Stimulated activated effector memory CD8-positive, alpha-beta T cell treated with anti-CD3 and anti-CD28 coated beads, Interleukin-12 subunit alpha, Interleukin-12 subunit beta, amount 100 ng/mL, for 72 hours (primary cell): Measurements from ENCODE around the gene UXT.

Experiments used
- ATAC-seq: fragments of 150-1000 bp; cut with Tn5 transposase; 2 replicates; pipeline ENCODE4 v1.10.0; 2021
- DNase-seq, 2 donors: peaks; one replicate each; pipeline ENCODE4 v3.0.0; 2021 to 2022; ENCODE audit warnings: low spot score in 2 of 2
- H3K27ac Mint-ChIP-seq: one replicate; pipeline ENCODE4 v1.8.0; 2022; ENCODE audit warnings: mild to moderate bottlenecking, mixed read lengths
- H3K36me3 Mint-ChIP-seq: one replicate; pipeline ENCODE4 v1.8.0; 2022; ENCODE audit warnings: mild to moderate bottlenecking, mixed read lengths
- H3K4me1 Mint-ChIP-seq: one replicate; pipeline ENCODE4 v1.8.0; 2022; ENCODE audit warnings: mixed read lengths
- H3K4me3 Mint-ChIP-seq: one replicate; pipeline ENCODE4 v1.8.0; 2022; ENCODE audit warnings: mild to moderate bottlenecking, mixed read lengths
- H3K9me3 Mint-ChIP-seq: one replicate; pipeline ENCODE4 v1.8.0; 2022; ENCODE audit warnings: mixed read lengths

Gene UXT

GRCh38 chrX:47661539-47661938, 2.6 kb upstream of the UXT start:
- Mint-ChIP-seq H3K9me3 (no peaks in the 10 kb centered on the region), H3K4me1 (peaks cover 29% of the 10 kb centered on the region), H3K4me3 (no peak overlapping the region), H3K27ac (no peak overlapping the region), H3K36me3 (peaks cover 25% of the 10 kb centered on the region)
- DNase-seq = peak in 1 of 2 donors; percentile 23
- ATAC-seq = no peak

GRCh38 chrX:47659421-47659726, 394 bp upstream of the UXT start:
- Mint-ChIP-seq H3K27ac (peak overlapping the region; percentile 98), H3K4me1 (peaks cover 35% of the 10 kb centered on the region), H3K4me3 (peak overlapping the region; percentile 78), H3K9me3 (no peaks in the 10 kb centered on the region), H3K36me3 (peaks cover 47% of the 10 kb centered on the region)
- no peak for DNase-seq
- ATAC-seq = no peak

DNA sequence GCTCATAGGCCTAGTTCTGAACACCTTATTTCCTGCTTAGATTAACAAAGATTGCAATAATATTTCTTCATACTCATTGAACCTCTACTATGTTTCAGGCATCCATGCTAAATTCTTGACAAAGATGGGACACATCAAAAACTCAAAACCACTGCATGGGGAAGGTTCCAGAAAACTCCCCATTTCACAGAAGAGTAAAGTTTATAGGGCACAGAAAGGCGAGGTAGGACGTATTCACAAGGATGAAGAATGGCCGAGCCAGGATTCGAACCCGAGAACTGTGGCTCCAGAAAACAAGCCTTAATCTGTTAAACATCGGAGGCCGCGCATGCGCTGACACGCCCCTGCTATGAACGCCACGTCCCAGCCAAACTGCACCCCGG, 688 bp downstream of the UXT start:
- Mint-ChIP-seq H3K4me3 (peak overlapping the region; percentile 78), H3K4me1 (peaks cover 33% of the 10 kb centered on the region), H3K9me3 (no peaks in the 10 kb centered on the region), H3K36me3 (peaks cover 57% of the 10 kb centered on the region), H3K27ac (peak overlapping the region; percentile 98)
- no peak for ATAC-seq
- no peak for DNase-seq

DNA sequence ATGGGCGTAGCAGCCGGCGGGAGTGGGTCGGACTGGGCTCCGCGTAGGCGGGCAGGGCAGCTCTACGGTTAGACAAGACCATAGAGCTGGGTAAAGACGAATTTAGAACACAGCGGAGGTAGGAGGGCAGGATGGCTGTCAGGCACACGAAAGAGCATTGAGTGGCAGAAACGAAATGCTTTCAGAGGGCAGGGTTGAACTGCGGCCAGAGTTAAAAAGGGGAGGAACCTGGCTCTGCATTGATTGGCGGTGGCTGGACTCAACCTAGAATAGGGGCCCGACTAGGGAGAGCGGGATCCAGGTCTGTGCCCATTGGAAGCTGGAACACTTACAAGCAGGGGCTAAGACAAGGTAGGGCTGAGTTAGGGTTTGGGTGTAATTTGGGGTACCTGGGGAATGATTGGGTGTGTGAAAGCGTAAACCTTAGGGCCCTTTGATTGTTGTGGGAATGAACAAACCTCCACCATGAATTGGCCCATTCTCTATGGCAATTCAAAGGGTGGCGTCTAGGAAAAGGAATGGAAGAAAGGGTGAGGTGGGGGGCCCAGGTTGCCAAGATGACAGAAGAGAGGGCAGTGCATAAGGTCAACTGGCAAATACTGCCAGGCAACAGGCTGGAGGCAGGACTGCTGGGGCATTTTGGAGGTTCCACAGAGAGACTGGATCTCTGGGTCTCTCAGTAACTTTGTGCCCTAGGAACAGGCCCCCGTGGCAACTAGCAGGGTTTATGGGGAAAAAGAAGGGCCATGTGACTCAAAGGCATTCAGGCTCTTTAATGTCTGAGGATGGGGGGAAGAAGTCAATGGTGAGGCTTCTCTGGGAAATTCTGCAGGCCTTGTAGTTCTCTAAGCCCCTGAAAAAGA, 7.7 kb downstream of the UXT start:
- no peaks in the 10 kb centered on the region for H3K9me3 Mint-ChIP-seq
- DNase-seq (no peak), ATAC-seq (no peak)
- H3K4me1 Mint-ChIP-seq = peaks cover 66% of the 10 kb centered on the region
- peak overlapping the region; percentile 91 for H3K27ac Mint-ChIP-seq
- peaks cover 92% of the 10 kb centered on the region for H3K36me3 Mint-ChIP-seq
- peak overlapping the region; percentile 84 for H3K4me3 Mint-ChIP-seq

- peak; percentile 56 to 88 for DNase-seq
- H3K36me3 Mint-ChIP-seq = peaks cover 92% of the 10 kb centered on the region
- peak; percentile 96 for ATAC-seq
- H3K9me3 Mint-ChIP-seq = no peaks in the 10 kb centered on the region
- peak within 1 kb of the TSS; percentile 84 for H3K4me3 Mint-ChIP-seq
- peaks cover 65% of the 10 kb centered on the region for H3K4me1 Mint-ChIP-seq
- H3K27ac Mint-ChIP-seq = peak within 1 kb of the TSS; percentile 91
These were observed 8.6 kb downstream of the UXT start, which contains the start of gene ELK1 for GRCh38 chrX:47650164-47651042. Gene ELK1, minus strand, starts transcription at chrX:47650563. Its CDS starts 9,122 bp downstream, at chrX:47641441.

DNA sequence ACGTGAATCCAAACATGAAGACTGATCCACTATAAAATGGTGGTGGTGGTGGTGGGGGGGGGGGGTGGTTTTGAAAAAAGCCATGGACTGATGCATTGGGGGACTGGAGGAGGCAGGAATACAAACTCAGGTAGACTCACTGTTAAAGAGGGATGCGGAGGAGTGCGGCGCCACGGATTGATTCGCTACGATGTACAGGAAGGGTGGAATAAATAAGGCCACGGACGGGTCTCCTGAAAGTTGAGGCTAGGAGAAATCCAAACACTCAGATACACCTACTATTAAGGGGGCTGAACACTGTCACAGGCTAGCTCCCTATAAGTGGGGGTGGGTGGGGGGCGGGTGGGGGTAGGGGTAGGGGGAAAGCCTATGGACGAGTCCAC, 9.2 kb downstream of the UXT start:
- Mint-ChIP-seq H3K4me1 (peaks cover 70% of the 10 kb centered on the region), H3K4me3 (peak overlapping the region; percentile 84), H3K27ac (peak overlapping the region; percentile 91), H3K36me3 (peaks cover 89% of the 10 kb centered on the region), H3K9me3 (no peaks in the 10 kb centered on the region)
- ATAC-seq (no peak), DNase-seq (no peak)

- H3K36me3 Mint-ChIP-seq = peaks cover 89% of the 10 kb centered on the region
- DNase-seq = no peak
- H3K9me3 Mint-ChIP-seq = no peaks in the 10 kb centered on the region
- peaks cover 75% of the 10 kb centered on the region for H3K4me1 Mint-ChIP-seq
- peak overlapping the region; percentile 91 for H3K27ac Mint-ChIP-seq
- peak overlapping the region; percentile 84 for H3K4me3 Mint-ChIP-seq
- no peak for ATAC-seq
These were observed 9.7 kb downstream of the UXT start for GRCh38 chrX:47649271-47649670.

- DNase-seq (no peak), ATAC-seq (no peak)
- Mint-ChIP-seq H3K4me1 (peaks cover 77% of the 10 kb centered on the region), H3K9me3 (no peaks in the 10 kb centered on the region), H3K4me3 (peak overlapping the region; percentile 84), H3K27ac (peak overlapping the region; percentile 91), H3K36me3 (peaks cover 89% of the 10 kb centered on the region)
These were observed 10.6 kb downstream of the UXT start for GRCh38 chrX:47648376-47648775.

DNA sequence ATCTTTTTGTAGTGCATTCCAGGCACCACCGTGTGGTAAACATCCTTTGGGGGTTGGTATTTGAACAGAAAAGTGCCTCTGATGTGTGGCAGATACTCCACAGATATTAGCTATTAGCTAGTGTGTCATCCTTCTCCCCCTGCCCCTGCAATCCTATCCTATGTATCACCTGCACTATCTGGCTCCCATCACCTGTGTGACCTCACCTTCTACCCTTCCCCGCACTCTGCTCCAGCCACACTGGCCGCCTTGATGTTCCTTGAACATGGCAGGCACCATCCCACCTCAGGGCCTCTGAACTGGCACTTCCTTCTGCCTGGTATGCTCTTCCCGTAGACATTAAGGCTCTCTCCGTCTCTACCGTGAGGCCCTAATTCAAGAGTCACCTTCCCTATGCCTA, 12.3 kb downstream of the UXT start:
- Mint-ChIP-seq H3K4me3 (no peak overlapping the region), H3K9me3 (no peaks in the 10 kb centered on the region), H3K36me3 (peaks cover 77% of the 10 kb centered on the region), H3K4me1 (peaks cover 62% of the 10 kb centered on the region), H3K27ac (peak overlapping the region; percentile 69)
- no peak for ATAC-seq
- DNase-seq = no peak

- H3K4me1 Mint-ChIP-seq = peaks cover 51% of the 10 kb centered on the region
- no peak overlapping the region for H3K27ac Mint-ChIP-seq
- ATAC-seq = no peak
- DNase-seq = no peak
- peaks cover 66% of the 10 kb centered on the region for H3K36me3 Mint-ChIP-seq
- H3K4me3 Mint-ChIP-seq = no peak overlapping the region
- no peaks in the 10 kb centered on the region for H3K9me3 Mint-ChIP-seq
These were observed 13.4 kb downstream of the UXT start for GRCh38 chrX:47645530-47645929.

DNA sequence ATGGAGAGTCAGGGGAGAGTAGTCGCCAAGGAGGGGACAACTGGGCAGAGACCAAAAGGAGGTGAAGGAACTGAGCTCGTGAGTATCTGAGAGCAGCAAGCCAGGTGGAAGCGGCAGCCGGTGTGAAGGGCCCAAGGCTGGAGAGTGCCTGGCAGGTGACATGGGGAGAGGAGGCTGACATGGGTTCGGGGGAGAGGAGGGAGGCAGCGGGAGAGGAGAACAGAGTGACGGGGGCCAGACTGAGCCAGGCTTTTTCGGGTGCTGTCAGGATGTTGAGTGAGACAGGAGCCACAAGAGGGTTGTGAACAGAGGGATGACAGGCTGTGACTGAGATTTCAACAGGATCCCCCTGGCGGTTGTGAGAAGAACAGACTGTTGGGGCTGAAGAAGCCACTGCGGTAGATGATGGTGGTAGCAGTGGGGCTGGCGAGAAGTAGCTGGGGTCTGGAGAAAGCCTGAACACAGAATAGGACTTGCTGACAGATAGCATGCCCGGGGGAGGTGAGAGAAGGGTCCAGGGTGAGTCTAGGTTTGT, 14.4 kb downstream of the UXT start:
- H3K27ac Mint-ChIP-seq = no peak overlapping the region
- peak overlapping the region; percentile 4 for H3K4me3 Mint-ChIP-seq
- no peak for DNase-seq
- H3K36me3 Mint-ChIP-seq = peaks cover 63% of the 10 kb centered on the region
- H3K4me1 Mint-ChIP-seq = peaks cover 49% of the 10 kb centered on the region
- H3K9me3 Mint-ChIP-seq = no peaks in the 10 kb centered on the region
- ATAC-seq = peak; percentile 46

DNA sequence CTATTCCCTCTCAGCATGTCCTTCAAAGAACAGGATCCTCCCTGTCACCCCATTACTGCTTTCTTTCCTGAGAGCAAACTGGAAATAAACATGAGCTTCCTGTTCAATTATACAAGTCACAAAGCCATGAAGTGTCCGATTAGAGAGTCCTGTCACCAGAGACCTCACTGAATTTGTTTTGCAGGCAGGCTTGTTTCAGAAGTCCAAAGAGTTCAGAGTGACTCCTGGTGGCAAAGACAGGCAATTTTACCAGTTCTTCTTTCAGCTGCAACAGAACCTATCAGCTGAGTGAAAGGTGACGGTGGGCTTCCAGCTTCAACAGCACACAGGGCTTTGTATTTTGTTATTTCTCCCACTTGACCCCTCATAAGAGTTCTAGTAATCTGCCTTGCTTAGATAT, 15.1 kb downstream of the UXT start:
- Mint-ChIP-seq H3K4me1 (peaks cover 42% of the 10 kb centered on the region), H3K27ac (no peak overlapping the region), H3K4me3 (no peak overlapping the region), H3K9me3 (no peaks in the 10 kb centered on the region), H3K36me3 (peaks cover 58% of the 10 kb centered on the region)
- DNase-seq = no peak
- no peak for ATAC-seq

- DNase-seq = no peak
- Mint-ChIP-seq H3K36me3 (peaks cover 10% of the 10 kb centered on the region), H3K4me3 (no peak overlapping the region), H3K27ac (no peak overlapping the region), H3K4me1 (peaks cover 6% of the 10 kb centered on the region), H3K9me3 (no peaks in the 10 kb centered on the region)
- no peak for ATAC-seq
These were observed 20.2 kb downstream of the UXT start for GRCh38 chrX:47638816-47639215.

DNA sequence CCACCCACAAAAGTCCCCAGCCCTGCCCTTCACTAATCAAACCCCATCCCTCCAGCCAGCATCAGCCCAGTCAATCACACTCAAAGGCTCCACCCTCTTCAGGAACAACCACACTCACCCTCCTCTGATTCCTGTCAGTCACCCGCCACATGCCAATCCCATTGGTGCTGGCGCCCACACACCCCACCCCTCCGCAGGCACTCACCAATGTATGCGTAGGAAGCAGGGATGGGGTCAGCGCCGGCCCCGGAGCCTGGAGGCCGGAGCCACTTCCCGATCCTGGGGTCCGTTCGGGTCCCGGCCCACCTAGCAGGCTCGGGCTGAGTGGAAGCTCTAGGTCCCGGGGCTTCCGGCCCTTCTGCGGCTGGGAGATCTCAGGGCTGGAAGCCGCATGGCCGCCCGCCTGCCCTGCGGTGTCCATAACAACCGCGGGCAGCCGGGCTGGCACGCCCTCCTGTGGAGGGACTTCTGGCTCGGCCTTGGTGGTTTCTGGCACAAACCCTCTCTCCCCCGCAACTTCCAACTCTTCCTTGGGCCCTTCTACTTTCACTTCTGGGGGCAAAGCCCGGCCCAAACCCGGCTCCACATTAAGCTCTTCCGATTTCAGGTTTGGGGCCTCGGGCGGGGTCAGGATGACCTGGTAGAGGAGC, 21.3 kb downstream of the UXT start:
- Mint-ChIP-seq H3K4me3 (no peak overlapping the region), H3K36me3 (peaks cover 5% of the 10 kb centered on the region), H3K4me1 (peaks cover 6% of the 10 kb centered on the region), H3K9me3 (no peaks in the 10 kb centered on the region), H3K27ac (no peak overlapping the region)
- no peak for DNase-seq
- ATAC-seq = no peak
